ENCODE measurements around the gene ATP10A.

Gene ATP10A

DNA sequence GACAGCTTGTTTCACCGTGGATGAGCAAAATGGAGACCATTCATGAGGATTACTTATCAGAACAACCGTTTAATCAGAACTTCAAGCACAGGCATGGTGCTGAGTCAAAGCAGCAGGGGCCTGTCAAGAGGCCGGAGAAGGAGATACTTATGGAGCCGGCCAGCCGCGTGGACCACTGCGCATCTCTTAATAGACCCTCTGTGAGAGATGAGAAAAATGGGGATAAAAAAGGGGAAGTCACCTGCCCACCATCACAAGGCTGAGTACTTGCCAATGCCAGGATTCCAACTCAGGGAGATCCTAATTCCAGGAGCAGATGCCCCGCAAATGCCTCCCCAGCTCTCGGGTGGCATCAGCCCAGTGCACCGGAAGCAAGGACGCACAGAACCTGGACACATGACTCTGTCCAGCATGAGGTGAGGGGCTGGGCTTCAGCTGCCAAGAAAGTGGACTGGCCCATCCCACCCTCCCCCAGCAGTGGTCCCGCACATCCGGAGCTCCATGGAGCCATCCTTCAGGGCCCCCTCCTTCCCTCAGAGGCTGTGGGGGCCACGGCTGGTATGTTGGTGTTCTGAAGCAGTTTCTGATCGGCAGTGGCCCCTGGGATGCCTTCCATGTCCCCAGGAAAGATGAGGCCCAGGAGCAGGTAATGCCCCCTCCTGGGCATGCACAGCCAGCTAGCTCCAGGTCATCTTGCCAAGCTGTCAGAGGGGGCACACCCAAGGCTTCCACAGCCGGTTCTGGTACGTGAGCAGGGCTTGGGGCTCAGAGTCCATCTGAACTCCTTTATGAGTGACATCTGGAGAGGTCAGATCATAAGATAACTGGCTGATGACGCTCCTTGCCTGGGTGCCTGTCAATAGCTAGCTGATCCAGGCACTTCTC is 143.8 kb downstream of the ATP10A start:
- no peaks in the 10 kb centered on the region for H3K36me3 ChIP-seq (ENCODE audit: insufficient read depth)
- TF ChIP-seq, protein P1, sequence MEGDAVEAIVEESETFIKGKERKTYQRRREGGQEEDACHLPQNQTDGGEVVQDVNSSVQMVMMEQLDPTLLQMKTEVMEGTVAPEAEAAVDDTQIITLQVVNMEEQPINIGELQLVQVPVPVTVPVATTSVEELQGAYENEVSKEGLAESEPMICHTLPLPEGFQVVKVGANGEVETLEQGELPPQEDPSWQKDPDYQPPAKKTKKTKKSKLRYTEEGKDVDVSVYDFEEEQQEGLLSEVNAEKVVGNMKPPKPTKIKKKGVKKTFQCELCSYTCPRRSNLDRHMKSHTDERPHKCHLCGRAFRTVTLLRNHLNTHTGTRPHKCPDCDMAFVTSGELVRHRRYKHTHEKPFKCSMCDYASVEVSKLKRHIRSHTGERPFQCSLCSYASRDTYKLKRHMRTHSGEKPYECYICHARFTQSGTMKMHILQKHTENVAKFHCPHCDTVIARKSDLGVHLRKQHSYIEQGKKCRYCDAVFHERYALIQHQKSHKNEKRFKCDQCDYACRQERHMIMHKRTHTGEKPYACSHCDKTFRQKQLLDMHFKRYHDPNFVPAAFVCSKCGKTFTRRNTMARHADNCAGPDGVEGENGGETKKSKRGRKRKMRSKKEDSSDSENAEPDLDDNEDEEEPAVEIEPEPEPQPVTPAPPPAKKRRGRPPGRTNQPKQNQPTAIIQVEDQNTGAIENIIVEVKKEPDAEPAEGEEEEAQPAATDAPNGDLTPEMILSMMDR (conservative IDR thresholded peaks at IDR 0.05; ENCODE audit: low read depth, low read length) = no peak
- H3K9ac ChIP-seq = no peak overlapping the region
- no peaks in the 10 kb centered on the region for H3K4me1 ChIP-seq (ENCODE audit: low read depth, poor library complexity, severe bottlenecking)
- no peaks in the 10 kb centered on the region for H3K27me3 ChIP-seq (ENCODE audit: insufficient read depth, low read depth)
- no peak overlapping the region for H3K4me3 ChIP-seq (IDR thresholded peaks at IDR 0.05; ENCODE audit: insufficient read depth, low read depth, low read length)
- no peaks in the 10 kb centered on the region for H4K20me1 ChIP-seq (ENCODE audit: insufficient read depth)
- no peaks in the 10 kb centered on the region for H3K79me2 ChIP-seq (ENCODE audit: insufficient read depth, low read depth)
- H2AFZ ChIP-seq (ENCODE audit: low read depth) = no peak overlapping the region
- no peak overlapping the region for H3K27ac ChIP-seq
- no peak overlapping the region for H3K4me2 ChIP-seq

DNA sequence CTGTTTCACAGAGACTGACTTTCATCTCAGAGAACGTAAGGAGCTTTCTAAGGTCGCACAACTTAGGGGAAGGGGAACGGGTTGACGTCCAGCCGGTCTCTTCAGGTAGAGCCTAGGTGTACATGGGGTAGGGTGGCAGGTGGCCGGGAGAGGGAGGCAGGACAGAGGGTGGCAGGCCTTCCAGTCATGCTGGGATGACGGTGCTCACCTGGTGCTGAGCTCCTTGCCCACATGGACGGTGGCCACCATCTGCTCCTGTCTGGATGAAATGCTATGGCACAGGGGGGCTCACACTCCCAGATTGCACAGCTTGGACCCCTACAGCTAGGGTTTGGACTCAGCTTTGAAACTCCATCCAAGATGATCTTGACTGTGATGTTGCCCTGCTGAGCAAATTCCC is 144.5 kb downstream of the ATP10A start:
- Histone ChIP-seq H2AFZ (ENCODE audit: low read depth) (no peak overlapping the region), H3K9ac (no peak overlapping the region), H3K27me3 (ENCODE audit: insufficient read depth, low read depth) (no peaks in the 10 kb centered on the region), H4K20me1 (ENCODE audit: insufficient read depth) (no peaks in the 10 kb centered on the region), H3K27ac (no peak overlapping the region), H3K36me3 (ENCODE audit: insufficient read depth) (no peaks in the 10 kb centered on the region), H3K79me2 (ENCODE audit: insufficient read depth, low read depth) (no peaks in the 10 kb centered on the region), H3K4me2 (no peak overlapping the region), H3K4me1 (ENCODE audit: low read depth, poor library complexity, severe bottlenecking) (no peaks in the 10 kb centered on the region), H3K4me3 (IDR thresholded peaks at IDR 0.05; ENCODE audit: insufficient read depth, low read depth, low read length) (no peak overlapping the region)
- TF ChIP-seq, protein P1 (conservative IDR thresholded peaks at IDR 0.05; ENCODE audit: low read depth, low read length) = no peak

DNA sequence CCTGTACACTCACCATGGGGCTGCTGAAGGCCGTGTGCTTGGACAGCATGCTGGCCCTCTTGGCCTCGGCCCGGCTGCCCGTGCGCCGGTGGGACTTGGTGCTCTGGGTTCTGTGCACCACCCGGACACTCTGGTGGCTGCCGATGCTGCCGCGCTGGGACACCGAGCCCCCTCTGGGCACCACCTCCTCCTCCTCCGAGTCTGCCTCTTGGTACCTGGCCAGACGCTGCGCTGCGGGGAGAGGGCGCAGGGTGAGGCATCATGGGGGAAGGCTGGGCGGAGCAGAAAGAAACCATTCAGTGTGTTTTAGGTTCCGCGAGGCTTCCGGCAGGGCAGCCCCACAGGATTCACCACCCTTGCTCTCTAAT is 145.0 kb downstream of the ATP10A start:
- Histone ChIP-seq H3K4me1 (ENCODE audit: low read depth, poor library complexity, severe bottlenecking) (no peaks in the 10 kb centered on the region), H3K79me2 (ENCODE audit: insufficient read depth, low read depth) (no peaks in the 10 kb centered on the region), H3K36me3 (ENCODE audit: insufficient read depth) (no peaks in the 10 kb centered on the region), H3K27ac (no peak overlapping the region), H3K4me3 (IDR thresholded peaks at IDR 0.05; ENCODE audit: insufficient read depth, low read depth, low read length) (no peak overlapping the region), H3K4me2 (no peak overlapping the region), H3K9ac (no peak overlapping the region), H4K20me1 (ENCODE audit: insufficient read depth) (no peaks in the 10 kb centered on the region), H2AFZ (ENCODE audit: low read depth) (no peak overlapping the region), H3K27me3 (ENCODE audit: insufficient read depth, low read depth) (no peaks in the 10 kb centered on the region)
- TF ChIP-seq, protein P1 (conservative IDR thresholded peaks at IDR 0.05; ENCODE audit: low read depth, low read length) = no peak

DNA sequence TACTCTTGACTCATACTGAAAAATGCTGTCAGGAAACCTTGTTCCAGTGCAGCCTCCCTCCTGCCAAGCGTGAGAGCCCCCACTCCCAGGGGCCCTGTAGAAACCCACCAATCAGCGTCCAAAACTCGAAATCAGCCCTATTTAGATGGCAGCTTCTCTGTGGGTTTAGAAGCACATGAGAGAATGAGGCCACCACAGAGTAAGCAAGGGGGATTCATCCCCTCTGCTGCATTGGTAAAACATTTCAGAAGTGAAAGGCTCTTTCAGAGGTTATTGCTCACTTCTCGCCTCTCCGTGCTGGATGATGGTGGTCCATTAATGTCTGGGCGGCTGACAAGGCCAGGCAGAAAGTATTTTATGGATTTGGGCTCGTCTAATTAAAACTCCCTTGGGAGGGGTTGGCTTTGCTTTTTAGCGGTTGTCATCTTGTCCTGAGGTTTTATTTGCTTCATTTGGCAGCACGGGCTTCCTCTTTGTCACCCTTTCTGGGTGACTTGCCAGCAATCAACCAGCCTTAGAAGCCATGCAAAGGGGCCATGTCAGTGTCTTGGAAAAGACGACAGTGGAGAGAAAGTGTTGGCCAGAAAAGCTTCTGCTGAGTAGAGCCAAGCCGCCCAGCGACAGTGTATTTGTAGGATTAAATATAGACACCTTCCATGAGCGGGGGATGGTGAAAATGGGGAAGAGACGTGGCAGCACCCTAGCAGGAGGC is 145.5 kb downstream of the ATP10A start:
- Histone ChIP-seq H3K36me3 (ENCODE audit: insufficient read depth) (no peaks in the 10 kb centered on the region), H3K27ac (no peak overlapping the region), H4K20me1 (ENCODE audit: insufficient read depth) (no peaks in the 10 kb centered on the region), H3K9ac (no peak overlapping the region), H2AFZ (ENCODE audit: low read depth) (no peak overlapping the region), H3K4me1 (ENCODE audit: low read depth, poor library complexity, severe bottlenecking) (no peaks in the 10 kb centered on the region), H3K27me3 (ENCODE audit: insufficient read depth, low read depth) (no peaks in the 10 kb centered on the region), H3K79me2 (ENCODE audit: insufficient read depth, low read depth) (no peaks in the 10 kb centered on the region), H3K4me3 (IDR thresholded peaks at IDR 0.05; ENCODE audit: insufficient read depth, low read depth, low read length) (no peak overlapping the region), H3K4me2 (no peak overlapping the region)
- TF ChIP-seq, protein P1 (conservative IDR thresholded peaks at IDR 0.05; ENCODE audit: low read depth, low read length) = no peak
